Spleen (tissue), 11 donors: ENCODE results near the gene LITAF. TPM values are rescaled to one million over a fixed set of nuclear protein-coding genes. Genes with fewer than 3 reads are reported as not detected.

Experiments used
- DNase-seq: peaks from one replicate; pipeline ENCODE4 v3.0.0-alpha.2; 2020
- H3K27ac ChIP-seq, 8 donors: fragments of 200-600 bp; sonication (generic) in 7 of 8; 1 replicate in 4 of 8; 2 replicates in 4 of 8; pipeline versions ENCODE4 v1.5.0 to v1.8.0; 2016 to 2021; ENCODE audit warnings: inconsistent platforms in 4 of 8, mild to moderate bottlenecking in 4 of 8, moderate library complexity in 1 of 8
- H3K27me3 ChIP-seq, 7 donors: fragments of 200-600 bp; sonication (generic) in 6 of 7; replicated peaks in 1 of 7; 1 replicate in 4 of 7; 2 replicates in 3 of 7; pipeline versions ENCODE4 v1.5.0 to v1.8.0; 2016 to 2021; ENCODE audit warnings: inconsistent platforms in 3 of 7, mild to moderate bottlenecking in 1 of 7
- H3K36me3 ChIP-seq, 6 donors: fragments of 200-600 bp; sonication (generic) in 5 of 6; 1 replicate in 4 of 6; 2 replicates in 2 of 6; pipeline versions ENCODE4 v1.5.0 to v1.8.0; 2016 to 2021; ENCODE audit warnings: inconsistent platforms in 2 of 6
- H3K4me1 ChIP-seq, 6 donors: fragments of 200-600 bp; sonication (generic) in 5 of 6; 1 replicate in 3 of 6; 2 replicates in 3 of 6; pipeline versions ENCODE4 v1.5.0 to v1.8.0; 2016 to 2021; ENCODE audit warnings: inconsistent platforms in 3 of 6
- H3K4me3 ChIP-seq, 8 donors: fragments of 200-600 bp; sonication (generic) in 7 of 8; 1 replicate in 4 of 8; 2 replicates in 4 of 8; pipeline versions ENCODE4 v1.5.0 to v1.8.0; 2016 to 2021; ENCODE audit warnings: inconsistent platforms in 4 of 8, mild to moderate bottlenecking in 4 of 8, moderate library complexity in 2 of 8
- H3K9me3 ChIP-seq, 8 donors: fragments of 200-600 bp; sonication (generic) in 7 of 8; 1 replicate in 4 of 8; 2 replicates in 4 of 8; pipeline versions ENCODE4 v1.5.0 to v1.8.0; 2016 to 2021; ENCODE audit warnings: inconsistent platforms in 4 of 8
- CTCF ChIP-seq, 11 experiments: fragments of 200-600 bp in 7 of 11; fragments of 450-650 bp in 4 of 11; sonication (generic) in 4 of 11; IDR thresholded peaks in 8 of 11; conservative IDR thresholded peaks in 3 of 11; 1 replicate in 7 of 11; 2 replicates in 4 of 11; pipeline versions ENCODE4 v1.4.0 to v1.8.0; 2016 to 2021; ENCODE audit warnings: antibody characterized with exemption in 11 of 11, inconsistent platforms in 4 of 11, mild to moderate bottlenecking in 1 of 11
- POLR2A ChIP-seq, 3 donors: fragments of 450-650 bp; IDR thresholded peaks; one replicate each; pipeline ENCODE4 v1.5.1; 2017; ENCODE audit warnings: antibody characterized with exemption in 3 of 3, mild to moderate bottlenecking in 1 of 3
- POLR2AphosphoS5 ChIP-seq, 3 donors: sonication (generic); formaldehyde crosslinking; IDR thresholded peaks; one replicate each; pipeline ENCODE4 v1.5.1; 2017; ENCODE audit warnings: antibody characterized with exemption in 3 of 3
- WGBS, 5 donors: extraction: QIAGEN DNeasy Blood & Tissue Kit in 3 of 5; methylation state at CpG; one replicate each; pipeline versions ENCODE4 v1.1.5 to v1.1.7; 2013 to 2018; 5-methylcytosine and 5-hydroxymethylcytosine counted together
- intact Hi-C: fragments of 100-400 bp; cut with DNase I; formaldehyde crosslinking; loops from one replicate; pipeline ENCODE4 v1.15.0; 2023; ENCODE audit warnings: low total_unique reads
- polyA plus RNA-seq, 3 donors: library from polyadenylated mRNA; stranded (reverse); fragments of 200-250 nt; gene quantifications; one replicate each; pipeline ENCODE4 v1.2.1, GENCODE V29; 2013
- total RNA-seq, 7 donors: library from RNA; depleted of rRNA in 3 of 7; stranded (reverse); fragments of >200 nt in 3 of 7; fragmentation: NEBNext Ultra II Directional in 4 of 7; extraction: Animal tissue kit (Norgen Biotek cat#: 25700) in 4 of 7; gene quantifications; one replicate each; pipeline versions ENCODE4 v1.1.0 to v1.2.1, GENCODE V29; 2016 to 2021
- donor health status: healthy with polysubstance abuse.
- donor health status: DM: no; HTN: no; CAD: no; lungs with moderate emphysema.
- donor health status: DM: no; HTN: no; CAD: no.
- donor health status: Bipolar disorder and iron deficiency.
- donor health status: healthy.
- donor health status: DM: no; HTN: no; CAD: no.
- donor health status: DM: yes; HTN: yes; CAD: no.

The LITAF gene
- total and polyA plus RNA-seq, 10 donors = 55.8 to 312 (median 162) TPM

DNA sequence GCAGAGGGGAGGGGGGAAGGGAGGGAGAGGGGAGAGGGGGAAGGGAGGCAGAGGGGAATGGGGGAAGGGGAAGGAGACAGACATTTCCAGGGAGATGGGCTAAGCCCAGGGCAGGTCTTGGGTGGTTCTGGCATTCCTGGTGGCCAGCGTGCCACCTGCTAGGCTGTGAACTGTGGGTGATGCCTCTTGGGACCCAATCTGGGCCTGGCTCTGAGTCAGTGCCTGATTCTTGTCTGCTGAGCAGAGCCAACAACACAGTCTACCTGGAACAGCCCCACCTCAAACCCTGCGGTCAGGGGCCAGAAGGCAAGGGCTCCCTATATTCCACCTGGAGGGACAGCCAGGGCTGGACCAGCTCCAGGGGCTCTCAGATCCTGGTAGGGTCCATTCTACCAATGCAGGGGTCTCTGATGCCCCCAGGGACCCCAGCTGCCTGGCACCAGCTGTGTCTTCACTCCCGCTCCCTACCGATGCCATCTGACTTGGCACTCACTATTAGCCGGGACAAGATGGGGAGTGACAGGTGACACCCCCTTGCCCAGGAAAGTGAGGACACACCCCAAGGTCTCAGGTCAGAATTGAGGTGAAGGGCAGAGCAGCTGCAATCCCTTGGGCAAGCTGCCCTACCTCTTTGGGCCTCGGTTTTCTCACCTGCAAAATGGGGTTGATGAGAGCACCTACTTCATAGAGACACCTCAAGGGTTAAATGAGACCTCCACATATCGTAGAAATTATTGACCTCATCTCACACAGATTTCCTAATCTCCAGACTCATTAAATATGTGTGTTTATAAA is 87.2 kb downstream of the LITAF start:
- no peak for DNase-seq
- intact Hi-C loops = no loop called here
- Histone ChIP-seq H3K27me3 (no peaks in the 10 kb centered on the region), H3K27ac (peak overlapping the region in 1 of 8 donors; percentile 16), H3K4me3 (no peak overlapping the region), H3K4me1 (peaks cover 0 to 44% (median 28%) of the 10 kb centered on the region in 6 donors), H3K36me3 (no peaks in the 10 kb centered on the region), H3K9me3 (no peaks in the 10 kb centered on the region)
- 63 to 78% (median 72%) methylated on average over 6 to 7 of the region's 7 CpGs for WGBS, 5 donors
- TF ChIP-seq POLR2AphosphoS5 (IDR thresholded peaks at IDR 0.05) (no peak), CTCF (IDR thresholded peaks at IDR 0.05 in 8 of 11, conservative IDR thresholded peaks at IDR 0.05 in 3 of 11) (no peak), POLR2A (IDR thresholded peaks at IDR 0.05) (no peak)

- Histone ChIP-seq H3K4me1 (peaks cover 0 to 46% (median 28%) of the 10 kb centered on the region in 6 donors), H3K27ac (peak overlapping the region in 1 of 8 donors; percentile 77), H3K9me3 (no peaks in the 10 kb centered on the region), H3K36me3 (no peaks in the 10 kb centered on the region), H3K27me3 (no peaks in the 10 kb centered on the region), H3K4me3 (no peak overlapping the region)
- TF ChIP-seq CTCF (IDR thresholded peaks at IDR 0.05 in 8 of 11, conservative IDR thresholded peaks at IDR 0.05 in 3 of 11) (no peak), POLR2A (IDR thresholded peaks at IDR 0.05) (no peak), POLR2AphosphoS5 (IDR thresholded peaks at IDR 0.05) (no peak)
- whole genome bisulfite sequencing, 5 donors = 46 to 71% (median 54%) methylated on average over 4 to 6 of the region's 6 CpGs
- intact Hi-C loops = no loop called here
- no peak for DNase-seq
These were observed 88.0 kb downstream of the LITAF start for GRCh38 chr16:11498683-11499082.

GRCh38 chr16:11497851-11498289 is 88.8 kb downstream of the LITAF start:
- H3K27me3 ChIP-seq = no peaks in the 10 kb centered on the region
- no peak for TF ChIP-seq POLR2A (IDR thresholded peaks at IDR 0.05)
- TF ChIP-seq CTCF (IDR thresholded peaks at IDR 0.05 in 8 of 11, conservative IDR thresholded peaks at IDR 0.05 in 3 of 11) = no peak
- TF ChIP-seq POLR2AphosphoS5 (IDR thresholded peaks at IDR 0.05) = no peak
- H3K27ac ChIP-seq = peak overlapping the region in 7 of 8 donors; percentile 41 to 77 (median 56)
- 57 to 67% (median 60%) methylated on average over 5 of the region's 5 CpGs for WGBS, 5 donors
- intact Hi-C loops = no loop called here
- no peaks in the 10 kb centered on the region for H3K36me3 ChIP-seq
- DNase-seq = no peak
- H3K4me3 ChIP-seq = no peak overlapping the region
- H3K9me3 ChIP-seq = no peaks in the 10 kb centered on the region
- H3K4me1 ChIP-seq = peaks cover 0 to 46% (median 28%) of the 10 kb centered on the region in 6 donors

Other genes starting within 250 kb of the LITAF start
- gene RMI2, start 241.5 kb downstream of the LITAF start, total RNA-seq = 1 to 10 TPM; 2.4 to 5.7 (median 3.7) TPM
- gene RMI2, start 241.5 kb downstream of the LITAF start, polyA plus RNA-seq = 10 to 100 TPM in 1 of 3 donors, 1 to 10 TPM in 2; 4.4 to 23.6 (median 5.8) TPM
- 10 to 100 TPM; 44.5 to 59.5 (median 49.1) TPM for gene SNN, start 81.5 kb upstream of the LITAF start, total RNA-seq
- 10 to 100 TPM; 22.3 to 53.7 (median 25.1) TPM for gene SNN, start 81.5 kb upstream of the LITAF start, polyA plus RNA-seq
- gene TXNDC11, start 155.9 kb upstream of the LITAF start, total RNA-seq = 100 to 1,000 TPM in 1 of 7 donors, 10 to 100 TPM in 6; 42.7 to 104 (median 64.0) TPM
- gene TXNDC11, start 155.9 kb upstream of the LITAF start, polyA plus RNA-seq = 10 to 100 TPM; 28.3 to 43.4 (median 36.6) TPM
- gene ZC3H7A, start 210.3 kb upstream of the LITAF start, total RNA-seq = 100 to 1,000 TPM in 3 of 7 donors, 10 to 100 TPM in 4; 77.1 to 118 (median 90.3) TPM
- 10 to 100 TPM; 28.7 to 41.6 (median 34.1) TPM for gene ZC3H7A, start 210.3 kb upstream of the LITAF start, polyA plus RNA-seq